Measurements from ENCODE around the gene TNFRSF25. TPM values are rescaled to one million over a fixed set of nuclear protein-coding genes. Genes with fewer than 3 reads are reported as not detected.

Gene TNFRSF25
- total and polyA plus RNA-seq, 2 donors (not counting 3 experiments of a cell fraction or from before 2014, with no cell fraction given), result 33.9 to 38.8 TPM

DNA sequence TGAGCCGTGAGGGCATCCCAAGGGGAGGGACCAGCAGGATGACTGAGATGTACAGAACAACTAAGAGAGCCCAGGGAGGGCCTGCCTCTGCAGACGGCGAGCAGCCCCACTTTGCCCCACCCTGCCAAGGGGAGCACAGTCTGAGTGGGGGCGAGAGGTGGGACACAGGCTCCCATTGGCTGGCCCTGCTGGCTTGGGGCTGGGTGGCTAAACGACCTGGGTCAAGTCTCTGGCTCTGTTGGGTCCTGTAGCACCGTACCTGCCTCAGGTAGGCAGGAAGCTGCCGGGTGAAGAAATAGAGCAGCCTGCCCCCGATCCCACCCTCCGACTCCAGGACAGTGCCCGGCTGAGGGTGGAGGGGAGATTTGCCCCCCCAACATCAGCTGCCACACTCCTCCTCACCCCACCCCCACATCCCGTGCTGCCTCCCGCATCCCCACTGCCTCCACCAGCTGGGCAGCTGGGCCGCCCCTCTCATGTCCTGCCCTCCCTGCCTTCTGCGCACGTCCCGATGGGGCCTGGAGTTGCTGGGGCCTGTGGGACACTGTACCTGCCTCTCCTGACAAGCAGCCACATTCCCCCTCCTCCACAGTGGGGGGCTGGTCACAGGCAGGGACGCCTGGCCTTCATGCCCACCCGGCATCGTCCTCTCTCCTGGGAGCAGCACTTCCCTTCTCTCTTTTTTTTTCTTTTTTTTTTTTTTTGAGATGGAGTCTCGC, 38.1 kb upstream of the TNFRSF25 start:
- H3K9me3 ChIP-seq (replicated peaks; ENCODE audit: control insufficient read depth, insufficient read depth, low read length), result no peaks in the 10 kb centered on the region
- dilution Hi-C loops (cut with MboI; ENCODE audit: extremely low pct_ligation_motif_present, low sequenced_read_pairs) (no loop called here), intact Hi-C loops (cut with micrococcal nuclease) (no loop called here)
- no peak overlapping the region for H3K27ac ChIP-seq (ENCODE audit: insufficient read depth, low read depth, low read length)
- no peak overlapping the region for H3K4me3 ChIP-seq (replicated peaks in 1 of 3; ENCODE audit: insufficient read depth in 1 of 3, low read depth in 1 of 3, low read length in 3 of 3)
- no peaks in the 10 kb centered on the region for H3K79me2 ChIP-seq (ENCODE audit: control insufficient read depth, insufficient read depth, low read length)
- CTCF ChIA-PET, result interaction anchor here (2.5 to 3.5 kb wide), 2 partner anchors 19 to 20 kb away, joined by 17 to 28 read pairs; no protein-coding TSS in a partner anchor
- H3K4me2 ChIP-seq (ENCODE audit: insufficient read depth, low read length), result no peak overlapping the region
- no peak for TF ChIP-seq MYC (IDR thresholded peaks at IDR 0.05; ENCODE audit: low read depth, low read length)
- TF ChIP-seq, protein P1, sequence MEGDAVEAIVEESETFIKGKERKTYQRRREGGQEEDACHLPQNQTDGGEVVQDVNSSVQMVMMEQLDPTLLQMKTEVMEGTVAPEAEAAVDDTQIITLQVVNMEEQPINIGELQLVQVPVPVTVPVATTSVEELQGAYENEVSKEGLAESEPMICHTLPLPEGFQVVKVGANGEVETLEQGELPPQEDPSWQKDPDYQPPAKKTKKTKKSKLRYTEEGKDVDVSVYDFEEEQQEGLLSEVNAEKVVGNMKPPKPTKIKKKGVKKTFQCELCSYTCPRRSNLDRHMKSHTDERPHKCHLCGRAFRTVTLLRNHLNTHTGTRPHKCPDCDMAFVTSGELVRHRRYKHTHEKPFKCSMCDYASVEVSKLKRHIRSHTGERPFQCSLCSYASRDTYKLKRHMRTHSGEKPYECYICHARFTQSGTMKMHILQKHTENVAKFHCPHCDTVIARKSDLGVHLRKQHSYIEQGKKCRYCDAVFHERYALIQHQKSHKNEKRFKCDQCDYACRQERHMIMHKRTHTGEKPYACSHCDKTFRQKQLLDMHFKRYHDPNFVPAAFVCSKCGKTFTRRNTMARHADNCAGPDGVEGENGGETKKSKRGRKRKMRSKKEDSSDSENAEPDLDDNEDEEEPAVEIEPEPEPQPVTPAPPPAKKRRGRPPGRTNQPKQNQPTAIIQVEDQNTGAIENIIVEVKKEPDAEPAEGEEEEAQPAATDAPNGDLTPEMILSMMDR (IDR thresholded peaks at IDR 0.05; ENCODE audit: extremely low read depth in 1 of 2, insufficient read depth in 1 of 2, low read depth in 1 of 2, low read length in 2 of 2), result no peak
- TF ChIP-seq POLR2AphosphoS5 (IDR thresholded peaks at IDR 0.05; ENCODE audit: insufficient read depth, low read depth, low read length), result no peak
- TF ChIP-seq POLR2A (IDR thresholded peaks at IDR 0.05; ENCODE audit: low read depth, low read length), result no peak
- TF ChIP-seq, protein P2, sequence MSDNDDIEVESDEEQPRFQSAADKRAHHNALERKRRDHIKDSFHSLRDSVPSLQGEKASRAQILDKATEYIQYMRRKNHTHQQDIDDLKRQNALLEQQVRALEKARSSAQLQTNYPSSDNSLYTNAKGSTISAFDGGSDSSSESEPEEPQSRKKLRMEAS (IDR thresholded peaks at IDR 0.05; ENCODE audit: insufficient read depth, insufficient read length), result no peak
- TF ChIP-seq FOS (IDR thresholded peaks at IDR 0.05; ENCODE audit: borderline replicate concordance, insufficient read depth, low read length), result no peak
- no peak for TF ChIP-seq JUN (IDR thresholded peaks at IDR 0.05; ENCODE audit: borderline replicate concordance, insufficient read depth, insufficient read length, low read depth)
- TF ChIP-seq GATA2 (IDR thresholded peaks at IDR 0.05; ENCODE audit: insufficient read depth, insufficient read length, low read depth, low read length), result no peak
- TF ChIP-seq EZH2 (IDR thresholded peaks at IDR 0.05; ENCODE audit: borderline replicate concordance, low read depth, low read length, severe bottlenecking), result no peak
- POLR2A ChIA-PET, result no interaction called here
- DNase-seq (ENCODE audit: low read depth, low spot score) (no peak), FAIRE-seq (no peak)
- H3K9me1 ChIP-seq (replicated peaks; ENCODE audit: control insufficient read depth, extremely low read depth, insufficient read depth, low read length), result no peaks in the 10 kb centered on the region
- no peak overlapping the region for H3K9ac ChIP-seq (replicated peaks; ENCODE audit: extremely low read depth, insufficient read depth, low read length)
- no TSS peak for BruUV-seq (replicated peaks)
- H4K20me1 ChIP-seq (replicated peaks; ENCODE audit: control insufficient read depth, extremely low read depth, insufficient read depth, low read length), result no peaks in the 10 kb centered on the region
- no peaks in the 10 kb centered on the region for H3K36me3 ChIP-seq (ENCODE audit: control insufficient read depth in 2 of 2, extremely low read depth in 1 of 2, insufficient read depth in 2 of 2, low read length in 2 of 2)
- H3K27me3 ChIP-seq (ENCODE audit: control insufficient read depth in 2 of 2, insufficient read depth in 2 of 2, low read length in 2 of 2), result no peaks in the 10 kb centered on the region
- peaks cover 3% of the 10 kb centered on the region for H3K4me1 ChIP-seq (ENCODE audit: control insufficient read depth, extremely low read depth, insufficient read depth, low read length)
- no peak overlapping the region for H2AFZ ChIP-seq (ENCODE audit: low read depth, low read length)
